H1 (cell line): ENCODE results near the gene STX2. TPM values are rescaled to one million over a fixed set of nuclear protein-coding genes. Genes with fewer than 3 reads are reported as not detected.
A peak's percentile ranks its signal among the peaks of the same experiment; 100 is the strongest.

Experiments
- CTCF ChIA-PET: fragments of 300-600 bp; sonication (Branson Sonifier 250); formaldehyde crosslinking; loops from one replicate; lab custom pipeline; 2021; ENCODE audit not compliant: partially characterized antibody; lab: Charles Lee
- POLR2A ChIA-PET: fragments of 300-600 bp; sonication (Branson Sonifier 250); formaldehyde crosslinking; loops from one replicate; lab custom pipeline; 2021; ENCODE audit warnings: inconsistent platforms; ENCODE audit not compliant: partially characterized antibody; lab: Charles Lee
- DNase-seq, 2 experiments: peaks; one replicate each; pipeline versions ENCODE4 v3.0.0 to v3.0.0-alpha.2; 2010 to 2022; ENCODE audit warnings: low spot score in 2 of 2, low read depth in 1 of 2, mixed read lengths in 1 of 2
- FAIRE-seq: peaks from 2 replicates; lab custom pipeline; 2011; peaks lifted over from hg19 to GRCh38; lab: Jason Lieb, UNC
- H2AFZ ChIP-seq: 2 replicates; pipeline ENCODE4 v1.8.1; 2012; ENCODE audit warnings: low read length, inconsistent platforms
- H2AK5ac ChIP-seq: 2 replicates; pipeline ENCODE4 v1.6.1; 2013; ENCODE audit warnings: low read depth, low read length
- H2BK120ac ChIP-seq: replicated peaks from 2 replicates; pipeline ENCODE3; 2013; ENCODE audit warnings: low read depth, low read length, inconsistent platforms
- H2BK12ac ChIP-seq: 2 replicates; pipeline ENCODE4 v1.6.1; 2013; ENCODE audit warnings: low read depth, low read length
- H2BK15ac ChIP-seq: 2 replicates; pipeline ENCODE4 v1.6.1; 2013; ENCODE audit warnings: low read length
- H2BK20ac ChIP-seq: 2 replicates; pipeline ENCODE4 v1.6.1; 2013; ENCODE audit warnings: low read length
- H2BK5ac ChIP-seq: 2 replicates; pipeline ENCODE4 v1.6.1; 2013; ENCODE audit warnings: low read depth, low read length
- H3K14ac ChIP-seq: 2 replicates; pipeline ENCODE4 v1.6.1; 2013; ENCODE audit warnings: inconsistent platforms; ENCODE audit not compliant: insufficient read length
- H3K18ac ChIP-seq: 2 replicates; pipeline ENCODE4 v1.6.1; 2013; ENCODE audit warnings: low read length; ENCODE audit errors: extremely low read depth
- H3K23ac ChIP-seq: 2 replicates; pipeline ENCODE4 v1.6.1; 2013; ENCODE audit warnings: inconsistent platforms; ENCODE audit not compliant: insufficient read length
- H3K23me2 ChIP-seq: 2 replicates; pipeline ENCODE4 v1.6.1; 2013; ENCODE audit warnings: low read depth, low read length
- H3K27ac ChIP-seq: 2 replicates; pipeline ENCODE4 v1.6.1; 2011; ENCODE audit warnings: low read depth, low read length, inconsistent platforms
- H3K27me3 ChIP-seq, 4 experiments: replicated peaks in 1 of 4; 1 replicate in 1 of 4; 2 replicates in 3 of 4; pipeline versions ENCODE4 v1.6.1 to v1.8.1; 2011 to 2013; ENCODE audit warnings: low read length in 3 of 4, mild to moderate bottlenecking in 3 of 4, inconsistent platforms in 2 of 4, mixed read lengths in 2 of 4, moderate library complexity in 1 of 4; ENCODE audit not compliant: control insufficient read depth in 3 of 4, insufficient read depth in 3 of 4; ENCODE audit errors: extremely low read depth in 1 of 4
- H3K36me3 ChIP-seq, 4 experiments: 2 replicates each; pipeline versions ENCODE4 v1.6.1 to v1.8.1; 2011 to 2013; ENCODE audit warnings: mild to moderate bottlenecking in 4 of 4, low read length in 3 of 4, moderate library complexity in 2 of 4, control low read depth in 1 of 4, inconsistent platforms in 1 of 4; ENCODE audit not compliant: insufficient read depth in 4 of 4, control insufficient read depth in 2 of 4
- H3K4ac ChIP-seq: replicated peaks from 2 replicates; pipeline ENCODE3; 2013; ENCODE audit warnings: low read length, low read depth, mixed read lengths, inconsistent platforms; ENCODE audit not compliant: insufficient read length
- H3K4me1 ChIP-seq, 4 experiments: replicated peaks in 1 of 4; 1 replicate in 1 of 4; 2 replicates in 3 of 4; pipeline versions ENCODE4 v1.6.1 to v1.8.1; 2011 to 2013; ENCODE audit warnings: low read length in 3 of 4, inconsistent platforms in 2 of 4, mixed read lengths in 1 of 4; ENCODE audit not compliant: insufficient read depth in 4 of 4, control insufficient read depth in 3 of 4
- H3K4me2 ChIP-seq, 2 experiments: 2 replicates each; pipeline versions ENCODE4 v1.6.1 to v1.8.1; 2011 to 2013; ENCODE audit warnings: low read depth in 2 of 2, low read length in 2 of 2, control low read depth in 1 of 2, inconsistent platforms in 1 of 2, mild to moderate bottlenecking in 1 of 2; ENCODE audit not compliant: insufficient read depth in 1 of 2
- H3K4me3 ChIP-seq, 4 experiments: fragments of 200-600, 300-600 bp in 1 of 4; sonication (generic), shearing (Covaris generic), sonication (Bioruptor Twin) in 1 of 4; 2 replicates each; pipeline versions ENCODE4 v1.5.1 to v1.8.1; 2011 to 2016; ENCODE audit warnings: low read length in 4 of 4, low read depth in 3 of 4, control low read depth in 2 of 4, inconsistent platforms in 2 of 4, mild to moderate bottlenecking in 2 of 4, mixed read lengths in 1 of 4, moderate library complexity in 1 of 4; ENCODE audit not compliant: insufficient read depth in 2 of 4; ENCODE audit errors: extremely low read depth in 1 of 4
- H3K56ac ChIP-seq: replicated peaks from 2 replicates; pipeline ENCODE3; 2013; ENCODE audit warnings: low read depth, mild to moderate bottlenecking, mixed read lengths, low read length, inconsistent platforms; ENCODE audit not compliant: insufficient read length
- H3K79me1 ChIP-seq: 2 replicates; pipeline ENCODE4 v1.6.1; 2013; ENCODE audit warnings: low read depth, low read length, control low read depth
- H3K79me2 ChIP-seq, 2 experiments: 2 replicates each; pipeline versions ENCODE4 v1.6.1 to v1.8.1; 2012 to 2013; ENCODE audit warnings: low read length in 2 of 2, mild to moderate bottlenecking in 2 of 2, inconsistent platforms in 1 of 2; ENCODE audit not compliant: insufficient read depth in 2 of 2, control insufficient read depth in 1 of 2
- H3K9ac ChIP-seq, 4 experiments: replicated peaks in 1 of 4; 1 replicate in 1 of 4; 2 replicates in 3 of 4; pipeline versions ENCODE4 v1.6.1 to v1.8.1; 2011 to 2013; ENCODE audit warnings: low read depth in 3 of 4, low read length in 3 of 4, control low read depth in 2 of 4, mild to moderate bottlenecking in 2 of 4, moderate library complexity in 2 of 4, inconsistent platforms in 1 of 4; ENCODE audit errors: extremely low read depth in 1 of 4
- H3K9me3 ChIP-seq, 2 experiments: 2 replicates each; pipeline versions ENCODE4 v1.6.1 to v1.8.1; 2012 to 2013; ENCODE audit warnings: mild to moderate bottlenecking in 2 of 2, moderate library complexity in 2 of 2, control low read depth in 1 of 2, inconsistent platforms in 1 of 2, low read depth in 1 of 2, low read length in 1 of 2, mixed read lengths in 1 of 2; ENCODE audit not compliant: insufficient read depth in 2 of 2
- H4K20me1 ChIP-seq, 2 experiments: replicated peaks in 1 of 2; 2 replicates each; pipeline versions ENCODE3 to v1.8.1; 2011 to 2013; ENCODE audit warnings: inconsistent platforms in 2 of 2, low read length in 2 of 2, mild to moderate bottlenecking in 1 of 2; ENCODE audit not compliant: insufficient read depth in 2 of 2, control insufficient read depth in 1 of 2
- H4K5ac ChIP-seq: 2 replicates; pipeline ENCODE4 v1.6.1; 2013; ENCODE audit warnings: low read length, low read depth, mixed read lengths, inconsistent platforms; ENCODE audit not compliant: insufficient read length
- H4K8ac ChIP-seq: 2 replicates; pipeline ENCODE4 v1.8.0; 2013; ENCODE audit warnings: mild to moderate bottlenecking, moderate library complexity, low read length, inconsistent platforms; ENCODE audit not compliant: insufficient read depth; ENCODE audit errors: extremely low read depth
- H4K91ac ChIP-seq: replicated peaks from 2 replicates; pipeline ENCODE3; 2013; ENCODE audit warnings: low read length, mixed read lengths, inconsistent platforms; ENCODE audit not compliant: insufficient read length
- ASH2L ChIP-seq: fragments of 200-600, 300-600 bp; sonication (generic); IDR thresholded peaks from one replicate; pipeline ENCODE4 v1.7.1; 2017; ENCODE audit warnings: low read length
- BRCA1 ChIP-seq: IDR thresholded peaks from 2 replicates; pipeline ENCODE4 v1.6.1; 2012; ENCODE audit warnings: low read depth, low read length, improper control_type of control experiment
- CEBPB ChIP-seq: IDR thresholded peaks from 2 replicates; pipeline ENCODE4 v1.6.1; 2012; ENCODE audit warnings: low read depth, low read length
- CHD1 ChIP-seq: IDR thresholded peaks from 2 replicates; pipeline ENCODE4 v1.6.1; 2012; ENCODE audit warnings: low read depth, low read length, improper control_type of control experiment
- JUN ChIP-seq: IDR thresholded peaks from 2 replicates; pipeline ENCODE4 v1.6.1; 2011; ENCODE audit warnings: low read depth, mild to moderate bottlenecking, improper control_type of control experiment, low read length
- KDM4A ChIP-seq: IDR thresholded peaks from one replicate; pipeline ENCODE4 v1.7.1; 2012; ENCODE audit warnings: low read depth, mild to moderate bottlenecking, moderate library complexity, low read length, inconsistent platforms; ENCODE audit not compliant: severe bottlenecking
- PHF8 ChIP-seq: fragments of 200-600 bp; sonication (generic); conservative IDR thresholded peaks from 2 replicates; pipeline ENCODE4 v1.7.1; 2012; ENCODE audit warnings: low read depth, mild to moderate bottlenecking, inconsistent platforms, low read length, moderate library complexity
- POLR2A ChIP-seq, 2 experiments: IDR thresholded peaks; 1 replicate in 1 of 2; 2 replicates in 1 of 2; pipeline ENCODE4 v1.6.1; 2011; ENCODE audit warnings: low read depth in 2 of 2, low read length in 2 of 2, mild to moderate bottlenecking in 2 of 2; ENCODE audit errors: control extremely low read depth in 1 of 2
- SIN3A ChIP-seq, 2 experiments: IDR thresholded peaks in 1 of 2; conservative IDR thresholded peaks in 1 of 2; 2 replicates each; pipeline ENCODE4 v1.6.1; 2011 to 2012; ENCODE audit warnings: low read length in 2 of 2, improper control_type of control experiment in 1 of 2, low read depth in 1 of 2, mild to moderate bottlenecking in 1 of 2
- SIX5 ChIP-seq: IDR thresholded peaks from 2 replicates; pipeline ENCODE4 v1.6.1; 2011; ENCODE audit warnings: mild to moderate bottlenecking, low read depth, low read length
- YY1 ChIP-seq: IDR thresholded peaks from 2 replicates; pipeline ENCODE4 v1.6.1; 2011; ENCODE audit warnings: low read depth, mild to moderate bottlenecking, low read length
- ZNF274 ChIP-seq: IDR thresholded peaks from 2 replicates; pipeline ENCODE4 v1.7.0; 2012; ENCODE audit warnings: low read length, borderline replicate concordance; ENCODE audit errors: extremely low read depth
- WGBS, 2 experiments: shearing (Covaris generic) in 1 of 2; methylation state at CpG; one replicate each; pipeline versions ENCODE4 v1.1.6 to v1.1.7; 2013 to 2015; ENCODE audit warnings: low lambda C conversion rate in 2 of 2, mixed read lengths in 2 of 2, inconsistent platforms in 1 of 2, low coverage in 1 of 2, missing lambda C conversion rate in 1 of 2; ENCODE audit not compliant: insufficient replicate concordance in 2 of 2, insufficient coverage in 1 of 2, insufficient read length in 1 of 2; ENCODE audit errors: extremely low coverage in 1 of 2, missing lambda C conversion rate in 1 of 2; 5-methylcytosine and 5-hydroxymethylcytosine counted together
- polyA plus RNA-seq, 7 experiments: library from polyadenylated mRNA; depleted of rRNA in 3 of 7; stranded (reverse) in 5 of 7; unstranded in 2 of 7; fragments of >200 nt in 5 of 7; fragments of 200-250 nt in 2 of 7; gene quantifications; 1 replicate in 5 of 7; 2 replicates in 1 of 7; 4 replicates in 1 of 7; pipeline versions ENCODE4 v1.2.1 to v1.2.3, GENCODE V29; 2011 to 2013; ENCODE audit warnings: missing spikeins in 2 of 7, mixed read lengths in 2 of 7
- total RNA-seq: library from RNA; stranded (reverse); fragmentation: NEBNext Ultra II Directional; extraction: Animal tissue kit (Norgen Biotek cat#: 25700); gene quantifications from 2 replicates; pipeline ENCODE4 v1.2.1, GENCODE V29; 2021

The STX2 gene
- total and polyA plus RNA-seq, 2 of the 8 experiments (the other 6 are each of a cell fraction or from before 2014, with no cell fraction given), result 20.0 to 26.3 TPM

DNA sequence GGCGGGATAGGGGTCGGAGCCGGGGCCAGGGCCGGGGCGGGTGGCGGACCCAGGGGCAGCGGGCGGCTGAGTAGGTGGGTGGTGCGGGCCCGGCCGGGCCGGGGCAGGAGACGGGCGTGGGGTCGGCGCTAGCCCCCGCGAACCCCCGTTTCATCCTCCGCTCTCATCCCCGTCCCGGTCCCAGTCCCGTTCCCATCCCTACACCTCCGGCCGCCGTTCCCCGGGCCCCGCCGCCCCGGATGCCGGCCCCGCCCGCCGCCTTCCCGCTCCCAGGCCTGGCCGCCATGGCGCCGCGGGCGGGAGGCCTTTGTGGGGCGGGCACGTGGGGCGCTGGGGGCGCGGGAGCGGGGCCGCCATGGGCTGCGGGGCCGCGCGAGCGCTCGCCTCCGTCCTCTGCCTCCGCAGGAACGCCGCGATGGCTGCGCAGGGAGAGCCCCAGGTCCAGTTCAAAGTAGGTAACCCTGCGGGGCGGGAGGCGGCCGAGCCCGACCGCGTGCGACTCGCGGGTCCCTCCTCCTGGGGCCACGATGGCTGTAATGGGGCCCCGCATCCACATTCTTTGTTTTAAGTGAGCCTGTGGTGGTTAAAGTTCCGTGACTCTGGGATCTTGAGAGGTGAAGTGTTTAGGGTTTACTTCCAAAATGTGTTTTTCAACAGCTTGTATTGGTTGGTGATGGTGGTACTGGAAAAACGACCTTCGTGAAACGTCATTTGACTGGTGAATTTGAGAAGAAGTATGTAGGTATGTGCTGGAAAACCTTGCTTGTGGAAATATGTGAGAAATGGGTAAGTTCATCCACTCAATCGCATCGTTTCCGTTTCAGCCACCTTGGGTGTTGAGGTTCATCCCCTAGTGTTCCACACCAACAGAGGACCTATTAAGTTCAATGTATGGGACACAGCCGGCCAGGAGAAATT lies 33.4 kb upstream of the STX2 start:
- DNase-seq (no peak), FAIRE-seq (no peak)
- WGBS, 2 experiments, result 1% methylated on average over 20 of the region's 79 CpGs; no CpG with 5 or more reads in 1 of the 2 experiments
- Histone ChIP-seq H2BK20ac (no peak overlapping the region), H3K27ac (peak overlapping the region; percentile 95), H2AFZ (no peak overlapping the region), H3K9me3 (no peaks in the 10 kb centered on the region), H4K5ac (peak overlapping the region; percentile 93), H3K4me3 (peak overlapping the region; percentile 84 to 98 (median 90)), H2AK5ac (peak overlapping the region; percentile 79; the same call in 1 of the 2 replicates), H3K9ac (peak overlapping the region; percentile 97 to 100 (median 98)), H3K4me2 (peak overlapping the region; percentile 82 to 95), H3K27me3 (no peaks in the 10 kb centered on the region), H3K23me2 (peaks cover 4% of the 10 kb centered on the region; the same call in 1 of the 2 replicates), H4K8ac (peak overlapping the region; percentile 100), H2BK12ac (no peak overlapping the region), H2BK15ac (no peak overlapping the region), H2BK5ac (peak overlapping the region; percentile 87), H4K20me1 (peaks cover 4 to 6% of the 10 kb centered on the region in 2 experiments), H3K14ac (peak overlapping the region; percentile 37), H3K56ac (peak overlapping the region; percentile 75), H3K4me1 (peaks cover 0 to 3% (median 3%) of the 10 kb centered on the region in 4 experiments; a peak in 4 of 7 replicates), H3K79me2 (peaks cover 6 to 30% of the 10 kb centered on the region in 2 experiments), H4K91ac (peak overlapping the region; percentile 8), H3K36me3 (peaks cover 27 to 50% (median 42%) of the 10 kb centered on the region in 4 experiments), H2BK120ac (no peak overlapping the region), H3K4ac (peak overlapping the region; percentile 15), H3K79me1 (no peaks in the 10 kb centered on the region), H3K18ac (peak overlapping the region; percentile 78), H3K23ac (no peak overlapping the region)
- ChIA-PET CTCF (no interaction called here), POLR2A (interaction anchor here (0.8 to 8.9 kb wide), 6 partner anchors 14 to 52 kb away, joined by 3 to 86 read pairs (median 10); no protein-coding TSS in a partner anchor)
- TF ChIP-seq POLR2A (IDR thresholded peaks at IDR 0.05; ENCODE audit: control extremely low read depth in 1 of 2, low read depth in 2 of 2, low read length in 2 of 2), result peak; percentile 39 to 56; a peak in 2 of 3 replicates
- 0 out of 4 replicates have a peak, but pooled peaks of 1 of the 2 experiments have one; percentile 23 for TF ChIP-seq SIN3A (conservative IDR thresholded peaks at IDR 0.05 in 1 of 2, IDR thresholded peaks at IDR 0.05 in 1 of 2; ENCODE audit: low read depth in 1 of 2, low read length in 2 of 2)
- no peak for TF ChIP-seq JUN
- TF ChIP-seq SIX5, result no peak
- TF ChIP-seq CEBPB, result no peak
- TF ChIP-seq KDM4A, result no peak
- no peak for TF ChIP-seq BRCA1
- no peak for TF ChIP-seq ASH2L
- peak; percentile 12; the same call in 1 of the 2 replicates for TF ChIP-seq PHF8
- TF ChIP-seq CHD1, result no peak
- TF ChIP-seq ZNF274, result no peak
- peak; percentile 75; the same call in 1 of the 2 replicates for TF ChIP-seq YY1
